Measurements from ENCODE around the gene SV2B.
A peak's percentile ranks its signal among the peaks of the same experiment; 100 is the strongest.

SV2B gene

GRCh38 chr15:91142106-91142744 lies 42.2 kb downstream of the SV2B start:
- DNase-seq = peak; percentile 51 to 65

DNA sequence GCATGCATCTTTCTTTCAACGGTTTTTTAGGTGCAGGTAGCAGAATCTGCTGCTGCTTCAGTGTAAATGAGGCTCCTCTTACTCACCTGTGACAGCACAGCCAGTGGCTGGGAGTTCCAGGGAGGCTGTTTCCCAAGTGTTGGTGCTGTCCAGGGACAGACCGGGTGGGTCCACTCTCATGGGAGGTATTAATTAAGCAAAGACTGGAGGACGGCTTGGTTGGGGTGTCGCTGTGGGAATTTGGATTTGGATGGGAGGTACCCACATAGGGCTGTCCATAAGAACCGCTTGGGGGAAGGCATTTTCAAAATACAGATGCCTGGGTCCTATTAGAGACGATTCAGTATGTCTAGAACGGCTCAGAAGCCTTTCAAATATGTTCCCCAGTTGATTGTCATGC lies 42.9 kb downstream of the SV2B start:
- no peak for DNase-seq

- DNase-seq = no peak
Observed at GRCh38 chr15:91146728-91147127, 46.7 kb downstream of the SV2B start.

DNA sequence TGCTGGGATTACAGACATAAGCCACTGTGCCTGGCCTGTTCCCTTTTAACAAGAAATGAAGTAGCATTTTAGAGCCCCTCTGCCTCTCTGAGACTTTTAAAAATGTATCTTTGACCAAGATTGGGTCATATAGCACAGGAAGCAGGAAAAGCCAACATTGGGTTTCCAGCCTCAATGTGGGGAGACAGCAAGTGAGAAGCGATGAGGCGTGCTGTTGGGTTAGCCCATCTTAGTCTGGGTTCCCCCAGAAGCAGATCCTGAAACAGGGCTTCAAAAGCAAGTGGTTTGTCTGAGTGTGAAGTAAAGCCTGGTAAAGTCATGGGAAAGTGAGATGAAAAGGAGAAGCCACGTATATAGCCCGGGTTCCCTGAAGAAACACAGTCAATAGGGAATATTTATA lies 48.2 kb downstream of the SV2B start:
- DNase-seq = no peak

DNA sequence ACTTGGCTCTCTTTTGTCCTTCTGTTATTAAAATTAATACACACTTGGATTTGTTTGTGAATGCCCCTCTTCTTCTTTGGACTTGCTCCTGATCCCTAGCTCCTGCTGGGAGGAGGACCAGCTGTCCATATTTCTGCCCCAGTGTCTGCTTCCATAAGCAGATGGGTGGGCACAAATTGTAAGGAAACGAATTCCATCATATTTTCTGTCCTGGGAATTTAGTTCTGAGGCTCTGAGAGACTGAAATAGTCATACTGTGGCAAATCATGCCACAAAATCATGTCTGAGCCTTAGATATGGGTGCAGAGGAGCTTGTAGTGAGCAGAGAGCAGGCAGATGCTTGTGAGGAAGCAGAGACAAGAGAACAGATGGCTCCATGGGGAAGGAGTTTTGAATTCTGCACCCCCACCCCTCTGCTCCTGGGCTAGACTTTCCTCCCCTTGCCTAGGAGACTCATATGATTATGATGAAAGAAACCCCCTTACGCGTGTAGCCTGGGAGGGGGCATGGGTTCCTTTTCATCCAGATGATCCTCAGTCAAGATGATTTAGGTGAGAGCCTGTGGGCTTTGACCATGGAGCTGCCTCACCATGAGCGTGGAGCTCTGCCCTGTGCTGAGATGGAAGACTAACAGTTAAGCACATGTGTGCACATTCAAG lies 50.6 kb downstream of the SV2B start:
- DNase-seq = no peak

DNA sequence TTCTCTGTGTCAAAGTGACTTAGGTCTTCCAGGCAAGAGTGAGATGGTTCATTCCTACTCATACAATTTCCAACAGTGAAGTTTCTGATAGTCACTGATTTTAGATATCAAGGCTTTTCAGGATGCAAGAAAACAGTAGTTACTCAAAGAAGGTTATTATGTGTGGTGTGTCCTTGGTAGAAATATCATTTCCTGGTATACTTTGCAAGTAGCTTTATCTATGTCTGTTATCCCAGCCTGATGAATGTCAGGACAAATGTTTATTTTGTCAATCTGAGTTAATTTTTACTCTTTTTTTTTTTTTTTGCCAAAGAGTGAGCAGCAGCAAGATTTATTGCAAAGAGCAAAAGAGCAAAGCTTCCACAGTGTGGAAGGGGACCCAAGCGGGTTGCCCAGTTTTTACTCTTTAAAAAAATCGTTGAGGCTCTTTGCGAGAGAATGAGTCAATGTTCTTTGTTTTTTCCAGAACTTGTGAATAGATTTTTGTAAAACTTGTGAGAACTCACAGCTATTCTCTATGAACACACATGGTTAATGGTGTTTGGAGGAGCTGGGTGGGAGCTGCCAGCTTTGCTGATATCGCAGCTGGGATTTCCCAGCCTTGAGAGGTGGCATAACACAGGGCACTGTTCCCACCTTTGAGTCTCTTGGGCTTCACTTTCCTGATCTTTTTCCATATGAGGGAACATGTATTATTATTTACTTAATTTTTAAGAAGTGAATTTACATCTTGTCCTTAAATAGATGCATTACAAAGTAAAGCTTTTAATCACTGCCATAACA lies 51.9 kb downstream of the SV2B start:
- no peak for DNase-seq

DNA sequence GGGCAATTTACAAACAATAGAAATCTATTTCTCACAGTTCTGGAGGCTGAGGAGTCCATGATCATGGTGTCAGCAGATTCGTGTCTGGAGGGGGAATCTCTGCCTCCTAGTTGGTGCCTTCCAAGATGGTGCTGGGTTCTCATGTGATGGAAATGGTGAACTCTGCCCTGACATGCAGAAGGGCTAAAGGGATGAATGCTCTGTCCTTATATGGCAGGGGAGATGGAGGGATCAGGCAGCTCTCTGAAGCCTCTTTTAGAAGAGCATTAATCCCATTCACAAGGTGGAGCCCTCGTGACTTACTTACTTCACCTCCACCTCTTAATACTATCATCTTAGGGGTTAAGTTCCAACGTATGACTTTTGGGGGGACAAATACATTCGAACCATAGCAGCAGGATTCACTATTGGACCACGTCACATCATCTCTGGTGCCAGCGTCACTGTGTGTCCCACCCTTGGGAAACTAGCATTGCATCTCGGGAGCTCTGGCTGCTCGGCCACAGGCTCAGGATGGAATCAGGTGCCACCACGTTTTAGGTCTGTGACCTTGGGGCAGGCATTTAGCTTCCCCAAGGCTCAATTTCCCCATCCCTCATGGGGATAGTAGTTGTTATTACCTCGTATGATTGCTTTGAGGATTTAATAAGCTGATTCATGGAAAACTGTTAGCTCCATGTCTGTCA lies 53.0 kb downstream of the SV2B start:
- no peak for DNase-seq

DNA sequence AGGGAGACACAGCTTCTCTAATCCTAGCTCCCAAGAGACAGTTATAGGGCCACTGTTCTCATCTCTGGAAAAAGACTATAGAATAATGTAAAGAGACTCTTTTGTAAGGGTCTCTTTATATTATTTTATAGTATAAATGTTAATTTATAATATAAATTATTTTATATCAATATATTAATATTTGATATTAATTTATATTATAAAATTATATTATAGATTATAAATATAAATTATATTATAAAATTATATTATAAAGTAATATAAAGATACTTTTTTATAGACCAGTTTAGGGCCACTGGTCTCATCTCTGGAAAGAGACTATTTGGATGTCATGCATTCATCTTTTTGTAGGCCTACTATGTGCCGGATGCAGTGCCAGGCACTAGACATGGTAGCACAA lies 53.9 kb downstream of the SV2B start:
- DNase-seq = no peak

GRCh38 chr15:91156175-91156726 lies 56.2 kb downstream of the SV2B start:
- no peak for DNase-seq

DNA sequence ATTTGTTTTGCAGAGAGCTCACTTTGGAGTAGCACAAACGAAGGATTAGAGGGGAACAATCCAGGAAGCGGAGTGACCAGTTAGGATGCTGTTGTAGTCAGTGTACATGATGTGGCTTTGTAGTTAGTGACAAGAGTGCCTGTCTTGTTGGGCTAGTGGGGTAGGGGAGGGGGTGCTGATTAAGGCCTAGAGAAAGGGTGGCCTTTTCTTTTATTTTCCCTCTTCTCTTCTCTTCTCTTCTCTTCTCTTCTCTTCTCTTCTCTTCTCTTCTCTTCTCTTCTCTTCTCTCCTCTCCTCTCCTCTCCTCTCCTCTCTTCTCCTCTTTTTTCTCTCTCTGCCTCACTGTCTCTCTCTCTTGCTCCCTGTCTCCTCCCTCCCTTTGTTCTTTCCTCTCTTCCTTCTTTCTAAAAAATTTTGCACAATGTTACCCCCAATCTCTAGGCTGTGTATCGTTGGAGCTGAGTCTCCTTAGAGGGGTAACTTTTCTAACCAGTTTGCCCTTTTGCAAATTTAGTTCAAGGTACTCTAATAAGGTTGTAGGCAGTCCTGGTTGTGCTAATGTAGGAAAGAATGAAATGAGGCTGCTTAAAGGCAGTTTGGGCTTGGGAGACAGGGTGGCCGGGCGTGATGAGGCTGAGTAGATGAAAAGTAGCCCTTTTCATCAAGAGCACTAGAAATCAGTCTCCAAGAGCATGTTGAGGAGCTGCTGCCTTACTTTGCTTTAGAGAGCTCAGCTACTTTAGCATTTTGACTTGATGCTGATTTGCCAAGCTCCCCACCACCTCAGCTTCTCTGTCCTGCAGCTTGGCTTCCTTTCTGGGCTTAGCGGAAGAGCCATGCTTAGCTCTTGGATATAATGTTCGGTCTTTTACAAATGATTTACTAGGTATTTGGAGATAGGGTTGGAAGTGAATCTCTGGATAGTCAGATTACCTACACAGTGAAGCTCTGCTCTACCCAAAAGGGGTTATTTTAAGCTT lies 58.6 kb downstream of the SV2B start:
- no peak for DNase-seq

GRCh38 chr15:91165850-91166249 lies 65.8 kb downstream of the SV2B start:
- peak in 1 of 2 experiments; percentile 6 for DNase-seq

DNA sequence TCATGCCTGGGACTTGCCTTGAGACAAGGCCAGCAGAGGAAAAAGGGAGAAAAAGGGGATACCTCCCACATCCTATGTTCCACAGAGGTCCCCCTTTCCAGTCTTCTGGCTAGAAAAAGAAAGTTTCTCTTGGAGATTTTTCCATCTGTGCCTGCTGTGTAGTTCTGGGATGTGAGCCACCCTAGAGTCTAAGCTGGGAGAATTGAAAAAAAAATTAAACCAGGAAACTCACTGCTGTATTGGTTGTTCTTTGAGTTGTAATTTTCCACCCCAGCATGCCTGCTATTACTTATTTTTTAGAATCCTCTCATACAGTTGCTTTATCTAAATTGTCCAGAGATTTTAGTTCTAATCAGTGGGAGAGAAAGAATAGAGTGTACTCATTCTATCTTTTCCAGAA lies 68.4 kb downstream of the SV2B start:
- DNase-seq = no peak

DNA sequence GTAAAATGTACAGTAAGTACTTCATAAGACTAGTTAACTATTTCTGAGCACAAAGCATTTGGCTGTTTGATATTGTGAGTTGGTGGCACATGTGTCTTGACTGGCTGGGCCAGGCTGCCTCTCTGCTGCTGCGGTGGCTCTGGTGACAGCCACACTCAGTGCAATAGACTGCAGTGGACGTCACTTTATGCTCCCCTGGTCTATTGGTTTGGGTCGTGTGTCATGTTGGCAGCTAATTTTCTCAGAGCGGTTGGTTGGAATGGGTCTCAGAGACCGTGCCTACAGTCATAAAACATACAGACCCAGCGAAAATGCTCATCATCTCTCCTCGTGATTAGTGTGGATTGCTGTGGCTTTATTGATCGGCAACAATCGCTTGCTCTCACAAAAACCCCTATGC lies 71.3 kb downstream of the SV2B start:
- no peak for DNase-seq

DNA sequence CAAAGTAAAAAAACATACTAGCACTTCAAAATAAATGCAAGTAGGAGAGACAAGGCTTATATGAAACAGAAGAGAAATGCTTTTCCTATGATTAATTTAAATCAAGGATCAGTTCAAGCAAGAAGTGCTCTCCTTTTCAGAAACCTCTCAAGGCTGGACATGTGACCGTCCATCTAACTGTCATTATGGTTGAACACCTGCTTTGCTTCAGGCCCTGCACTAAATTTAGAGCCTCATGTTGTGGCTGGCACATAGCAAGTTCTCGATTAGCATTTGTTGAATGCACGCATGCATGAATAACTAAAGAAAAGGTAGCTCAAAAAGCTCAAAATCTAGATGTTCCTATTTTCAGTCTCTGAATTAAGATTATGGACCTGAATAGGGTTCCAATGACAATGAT lies 82.0 kb downstream of the SV2B start:
- DNase-seq = no peak

DNA sequence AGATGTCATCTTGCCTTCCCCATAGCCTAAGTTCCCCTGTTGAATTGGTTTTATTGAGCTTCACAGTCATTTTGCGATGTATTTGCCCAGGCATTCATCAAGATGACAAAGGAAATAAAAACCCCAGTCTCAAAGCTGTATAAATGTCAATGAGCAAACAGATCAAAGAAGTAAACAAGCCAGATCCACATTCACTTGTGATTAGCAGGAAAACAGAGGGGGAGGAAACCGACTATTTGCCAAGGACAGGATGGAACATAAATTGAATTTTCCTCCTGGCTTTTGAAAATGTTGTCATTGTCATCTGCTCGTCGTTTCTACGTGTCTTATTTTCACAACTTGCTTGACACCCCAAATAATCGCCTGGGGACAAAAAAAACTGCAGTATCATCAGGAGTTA lies 83.5 kb downstream of the SV2B start:
- DNase-seq = no peak

- no peak for DNase-seq
Observed at GRCh38 chr15:91184441-91184840, 84.4 kb downstream of the SV2B start.

GRCh38 chr15:91186904-91187656 lies 87.0 kb downstream of the SV2B start:
- peak; percentile 18 to 44 for DNase-seq

DNA sequence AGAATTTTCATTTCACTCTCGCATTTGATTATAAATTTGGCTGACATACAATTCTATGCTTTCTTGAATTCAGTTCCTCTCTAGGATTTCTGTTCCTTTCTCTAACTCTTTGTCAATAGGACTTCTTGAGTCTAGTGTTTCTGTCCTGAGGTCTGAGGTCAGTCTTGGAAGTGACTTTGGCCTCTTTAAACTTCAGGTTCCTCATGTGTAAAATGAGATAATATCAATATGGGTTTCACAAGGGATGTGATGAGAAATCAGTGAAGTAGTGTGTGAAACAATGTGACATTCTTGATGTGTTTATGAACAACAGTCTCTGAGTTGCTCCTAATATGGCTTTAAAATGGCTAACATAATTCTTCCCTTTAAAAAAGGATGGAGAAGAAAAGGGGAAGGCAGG lies 92.2 kb downstream of the SV2B start:
- no peak for DNase-seq

GRCh38 chr15:91192690-91193377 lies 92.8 kb downstream of the SV2B start:
- no peak for DNase-seq

DNA sequence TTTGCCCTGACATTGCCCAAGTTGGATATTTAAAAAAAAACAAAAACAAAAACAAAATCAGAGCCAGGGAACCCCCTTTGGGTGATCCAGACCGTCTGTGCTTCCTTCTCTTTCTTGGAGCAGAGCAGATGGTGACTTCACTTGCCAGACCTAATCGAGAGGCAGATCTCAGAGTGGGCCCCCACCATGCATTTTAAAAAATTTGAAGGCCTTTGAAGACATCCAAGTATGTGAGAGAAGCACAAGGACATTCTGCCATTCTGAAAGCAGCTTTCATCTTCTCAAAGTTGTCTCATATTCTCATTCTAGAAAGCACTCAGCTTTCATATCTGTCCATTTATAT lies 93.3 kb downstream of the SV2B start:
- DNase-seq = no peak

DNA sequence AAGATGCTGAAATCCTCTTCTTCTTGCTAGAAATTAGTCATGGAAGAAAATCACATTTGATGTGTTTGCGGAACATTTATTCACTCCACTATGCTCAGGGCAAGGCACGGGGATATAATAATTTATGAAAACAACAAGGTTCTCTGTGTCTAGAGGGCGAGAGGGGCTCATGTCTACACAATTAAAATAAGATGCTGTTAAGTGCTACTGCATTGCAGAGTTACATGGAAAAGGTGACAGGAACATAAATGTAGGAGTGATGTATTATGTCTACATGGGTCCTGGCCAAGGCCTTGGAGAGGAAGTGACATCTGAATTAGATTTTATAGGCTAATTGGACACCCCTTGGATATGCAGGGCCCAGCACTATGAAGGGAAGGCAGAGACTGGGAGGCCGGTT lies 96.1 kb downstream of the SV2B start:
- DNase-seq = no peak
